ENCODE data around the gene ADAMTS3.

GRCh38 chr4:72391281-72391680 lies 177.7 kb downstream of the ADAMTS3 start:
- TF ChIP-seq CTCF (conservative IDR thresholded peaks at IDR 0.05; ENCODE audit: low read depth in 2 of 2) (no peak), ZNF462 (CRISPR knock-in tag; IDR thresholded peaks at IDR 0.05) (no peak), POLR2AphosphoS5 (IDR thresholded peaks at IDR 0.05; ENCODE audit: low read depth) (no peak), CREB1 (CRISPR knock-in tag; IDR thresholded peaks at IDR 0.05; ENCODE audit: low read depth) (no peak), EZH2 (IDR thresholded peaks at IDR 0.05; ENCODE audit: low read depth, unreplicated experiment) (no peak)
